K562 (cell line): ENCODE data around the gene MAP3K2. TPM values are rescaled to one million over a fixed set of nuclear protein-coding genes. Genes with fewer than 3 reads are reported as not detected.

Source experiments
- ATAC-seq: fragments of 200-7000 bp; cut with Tn5 transposase; 3 replicates; pipeline ENCODE4 v1.9.1; 2020; ENCODE audit warnings: moderate library complexity
- BruUV-seq: library from RNA; stranded (reverse); fragments of 400-500 nt; replicated peaks from 2 replicates; lab custom pipeline; 2021; lab: Mats Ljungman, UMichigan
- CTCF ChIA-PET: fragments of 300-600 bp; formaldehyde crosslinking; extraction: SDS; loops from one replicate; lab custom pipeline; 2021; ENCODE audit warnings: low intra/inter-chr PET ratio; lab: Yijun Ruan, JAX
- POLR2A ChIA-PET: fragments of 300-600, 350-650 bp; sonication (Branson Sonifier 250); formaldehyde crosslinking; extraction: SDS; loops from one replicate; lab custom pipeline; 2021; ENCODE audit warnings: antibody characterized with exemption, inconsistent platforms; lab: Yijun Ruan, JAX
- DNase-seq, 4 experiments: peaks; one replicate each; pipeline versions ENCODE4 v3.0.0 to v3.0.0-alpha.2; 2011 to 2018; ENCODE audit warnings: low spot score in 3 of 4, mixed read lengths in 3 of 4; ENCODE audit errors: extremely low read depth in 1 of 4
- FAIRE-seq: peaks from 2 replicates; lab custom pipeline; 2011; peaks lifted over from hg19 to GRCh38; lab: Jason Lieb, UNC
- H2AFZ ChIP-seq: 2 replicates; pipeline ENCODE4 v1.6.0; 2011; ENCODE audit warnings: low read depth, low read length, control low read depth, inconsistent platforms
- H3K27ac ChIP-seq: fragments of 200-600 bp; 3 replicates; pipeline ENCODE4 v1.8.0; 2011; ENCODE audit warnings: low read depth, mild to moderate bottlenecking, control low read depth, inconsistent platforms, low read length, moderate library complexity, mixed read lengths; ENCODE audit errors: extremely low read depth
- H3K27me3 ChIP-seq, 2 experiments: fragments of 300-600 bp in 1 of 2; 2 replicates in 1 of 2; 3 replicates in 1 of 2; pipeline versions ENCODE4 v1.6.0 to v1.8.0; 2011; ENCODE audit warnings: inconsistent platforms in 2 of 2, low read length in 2 of 2, mild to moderate bottlenecking in 1 of 2, mixed read lengths in 1 of 2, moderate library complexity in 1 of 2; ENCODE audit not compliant: control insufficient read depth in 2 of 2, insufficient read depth in 2 of 2
- H3K36me3 ChIP-seq: fragments of 300-600 bp; 3 replicates; pipeline ENCODE4 v1.8.0; 2011; ENCODE audit warnings: mild to moderate bottlenecking, low read length, inconsistent platforms; ENCODE audit not compliant: control insufficient read depth, insufficient read depth
- H3K4me1 ChIP-seq, 2 experiments: fragments of 200-600 bp in 1 of 2; replicated peaks in 1 of 2; 2 replicates in 1 of 2; 3 replicates in 1 of 2; pipeline versions ENCODE4 v1.5.1 to v1.8.0; 2011; ENCODE audit warnings: inconsistent platforms in 2 of 2, low read length in 2 of 2, mild to moderate bottlenecking in 1 of 2, mixed read lengths in 1 of 2, moderate library complexity in 1 of 2; ENCODE audit not compliant: control insufficient read depth in 2 of 2, insufficient read depth in 2 of 2
- H3K4me2 ChIP-seq: 2 replicates; pipeline ENCODE4 v1.6.1; 2011; ENCODE audit warnings: low read length, control low read depth, inconsistent platforms, mixed read lengths; ENCODE audit not compliant: insufficient read depth
- H3K4me3 ChIP-seq: fragments of 200-600 bp; sonication (generic), shearing (Covaris generic); 2 replicates; pipeline ENCODE4 v1.5.1; 2016; ENCODE audit warnings: control low read depth, inconsistent platforms
- H3K79me2 ChIP-seq: fragments of 200-600 bp; 3 replicates; pipeline ENCODE4 v1.8.0; 2011; ENCODE audit warnings: low read length, inconsistent platforms; ENCODE audit not compliant: control insufficient read depth, insufficient read depth
- H3K9ac ChIP-seq, 2 experiments: 2 replicates each; pipeline versions ENCODE4 v1.6.0 to v1.6.1; 2011; ENCODE audit warnings: low read depth in 2 of 2, low read length in 2 of 2, control low read depth in 1 of 2, inconsistent platforms in 1 of 2, mild to moderate bottlenecking in 1 of 2, mixed read lengths in 1 of 2; ENCODE audit not compliant: insufficient read depth in 1 of 2
- H3K9me1 ChIP-seq: one replicate; pipeline ENCODE4 v1.6.0; 2011; ENCODE audit warnings: inconsistent platforms, mild to moderate bottlenecking, low read length, moderate library complexity; ENCODE audit not compliant: control insufficient read depth, insufficient read depth
- H3K9me3 ChIP-seq: replicated peaks from 2 replicates; pipeline ENCODE4 v1.5.1; 2011; ENCODE audit warnings: low read depth, low read length, inconsistent platforms; ENCODE audit not compliant: control insufficient read depth, insufficient read depth
- H4K20me1 ChIP-seq: replicated peaks from 2 replicates; pipeline ENCODE4 v1.6.1; 2011; ENCODE audit warnings: low read length, inconsistent platforms, mixed read lengths; ENCODE audit not compliant: control insufficient read depth, insufficient read depth
- C11orf30 ChIP-seq: fragments of 450-650 bp; IDR thresholded peaks from 2 replicates; pipeline ENCODE4 v1.6.1; 2016; ENCODE audit warnings: low read depth, mild to moderate bottlenecking
- CHCHD3 ChIP-seq: fragments of 250-450 bp; sonication (Bioruptor Pico); IDR thresholded peaks from 2 replicates; pipeline ENCODE4 v2.1.2; 2022; ENCODE audit warnings: mild to moderate bottlenecking
- COPS2 ChIP-seq: fragments of 450-650 bp; conservative IDR thresholded peaks from 2 replicates; pipeline ENCODE4 v1.6.1; 2016; ENCODE audit warnings: mild to moderate bottlenecking, moderate library complexity
- ETV5 ChIP-seq: sonication (generic); formaldehyde crosslinking; IDR thresholded peaks from 2 replicates; pipeline ENCODE4 v1.4.0; 2020; ENCODE audit warnings: low read depth, mild to moderate bottlenecking, missing genetic modification reagents
- NELFE ChIP-seq: IDR thresholded peaks from 2 replicates; pipeline ENCODE4 v1.6.1; 2011; ENCODE audit warnings: mild to moderate bottlenecking; ENCODE audit not compliant: insufficient read depth, insufficient read length
- NFIX ChIP-seq: fragments of 250-450 bp; sonication (Bioruptor Pico); IDR thresholded peaks from 2 replicates; pipeline ENCODE4 v1.4.0; 2020; ENCODE audit warnings: low read depth, mild to moderate bottlenecking, moderate library complexity
- ZNF12 ChIP-seq: sonication (generic); formaldehyde crosslinking; IDR thresholded peaks from 2 replicates; pipeline ENCODE4 v1.4.0; 2020; ENCODE audit warnings: mild to moderate bottlenecking, missing genetic modification reagents
- ZNF311 ChIP-seq: fragments of 250-450 bp; sonication (Bioruptor Pico); IDR thresholded peaks from 2 replicates; pipeline ENCODE4 v1.4.0; 2020; ENCODE audit warnings: mild to moderate bottlenecking, moderate library complexity
- WGBS: fragments of 100-300 bp; shearing (Covaris generic); methylation state at CpG from one replicate; pipeline ENCODE4 v1.1.6; 2016; ENCODE audit warnings: low coverage, mixed read lengths; ENCODE audit not compliant: insufficient coverage; ENCODE audit errors: missing lambda C conversion rate; 5-methylcytosine and 5-hydroxymethylcytosine counted together
- in situ Hi-C: fragments of 300-500 bp; cut with MboI; formaldehyde crosslinking; loops from 4 replicates; pipeline ENCODE4 v1.15.0; 2018; ENCODE audit warnings: inconsistent platforms, mixed read lengths
- intact Hi-C: fragments of 100-400 bp; cut with micrococcal nuclease; formaldehyde crosslinking; loops from 2 replicates; pipeline ENCODE4 v1.14.2; 2022
- polyA plus RNA-seq, 8 experiments: library from polyadenylated mRNA; depleted of rRNA in 4 of 8; stranded (reverse) in 5 of 8; unstranded in 3 of 8; fragments of >200 nt; fragmentation: Nextera tagmentation in 2 of 8; fragmentation: Illumina TruSeq in 1 of 8; extraction: Ambion mirVana in 2 of 8; extraction: Trizol in 1 of 8; gene quantifications; 2 replicates each; pipeline versions ENCODE4 v1.2.1 to v1.2.3, GENCODE V29; 2011 to 2014; ENCODE audit warnings: inconsistent platforms in 1 of 8, missing spikeins in 1 of 8
- total RNA-seq, 7 experiments: library from RNA; depleted of rRNA in 6 of 7; stranded (reverse); fragments of >200 nt in 6 of 7; fragmentation: Illumina TruSeq in 2 of 7; extraction: Trizol in 2 of 7; gene quantifications; 2 replicates each; pipeline versions ENCODE4 v1.2.1 to v1.2.3, GENCODE V29; 2011 to 2021; ENCODE audit warnings: low replicate concordance in 1 of 7
- TF ChIP-seq, protein P1 (sequence below): fragments of 450-650 bp; IDR thresholded peaks from 2 replicates; pipeline ENCODE4 v1.6.1; 2016; ENCODE audit warnings: low read depth
- TF ChIP-seq, protein P2 (sequence below): fragments of 450-650 bp; IDR thresholded peaks from 2 replicates; pipeline ENCODE4 v1.6.1; 2016; ENCODE audit warnings: low read depth, mild to moderate bottlenecking, moderate library complexity
- TF ChIP-seq, protein P3 (sequence below): fragments of 450-650 bp; formaldehyde crosslinking; IDR thresholded peaks from 2 replicates; pipeline ENCODE4 v1.4.0; 2020; ENCODE audit warnings: mild to moderate bottlenecking, mixed read lengths
- TF ChIP-seq, protein P4 (sequence below): fragments of 250-450 bp; sonication (Bioruptor Pico); IDR thresholded peaks from 2 replicates; pipeline ENCODE4 v1.4.0; 2020; ENCODE audit warnings: mild to moderate bottlenecking

Gene MAP3K2
- total and polyA plus RNA-seq, 9 of the 15 experiments (the other 6 are each of a cell fraction or from before 2014, with no cell fraction given), result 1.2 to 14.2 (median 5.7) TPM

DNA sequence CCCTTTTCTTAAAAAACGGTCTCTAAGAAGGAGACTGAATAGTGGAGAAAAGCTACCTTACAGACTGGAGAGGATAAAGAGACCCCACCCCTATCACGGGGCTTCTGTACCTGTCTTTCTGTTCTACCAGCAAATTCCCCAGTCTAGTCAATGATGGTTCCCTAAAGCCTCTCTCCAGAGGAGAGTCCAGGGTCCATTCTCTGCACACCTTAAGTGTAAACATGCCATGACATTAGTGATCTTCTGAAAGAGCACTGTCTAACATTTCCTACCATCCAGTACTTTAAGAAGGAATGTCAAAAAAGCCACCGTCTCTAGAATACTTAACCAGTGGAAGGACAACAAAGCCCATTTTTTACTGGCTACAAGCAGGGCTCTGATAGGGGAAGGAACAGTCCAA lies 76.8 kb downstream of the MAP3K2 start:
- no peak for FAIRE-seq
- TF ChIP-seq NELFE (no peak), ZNF311 (CRISPR knock-in tag) (no peak), ZNF12 (CRISPR knock-in tag) (no peak), COPS2 (no peak), CHCHD3 (CRISPR knock-in tag) (no peak), C11orf30 (no peak), ETV5 (CRISPR knock-in tag) (no peak), NFIX (CRISPR knock-in tag) (no peak)
- TF ChIP-seq, protein P1, sequence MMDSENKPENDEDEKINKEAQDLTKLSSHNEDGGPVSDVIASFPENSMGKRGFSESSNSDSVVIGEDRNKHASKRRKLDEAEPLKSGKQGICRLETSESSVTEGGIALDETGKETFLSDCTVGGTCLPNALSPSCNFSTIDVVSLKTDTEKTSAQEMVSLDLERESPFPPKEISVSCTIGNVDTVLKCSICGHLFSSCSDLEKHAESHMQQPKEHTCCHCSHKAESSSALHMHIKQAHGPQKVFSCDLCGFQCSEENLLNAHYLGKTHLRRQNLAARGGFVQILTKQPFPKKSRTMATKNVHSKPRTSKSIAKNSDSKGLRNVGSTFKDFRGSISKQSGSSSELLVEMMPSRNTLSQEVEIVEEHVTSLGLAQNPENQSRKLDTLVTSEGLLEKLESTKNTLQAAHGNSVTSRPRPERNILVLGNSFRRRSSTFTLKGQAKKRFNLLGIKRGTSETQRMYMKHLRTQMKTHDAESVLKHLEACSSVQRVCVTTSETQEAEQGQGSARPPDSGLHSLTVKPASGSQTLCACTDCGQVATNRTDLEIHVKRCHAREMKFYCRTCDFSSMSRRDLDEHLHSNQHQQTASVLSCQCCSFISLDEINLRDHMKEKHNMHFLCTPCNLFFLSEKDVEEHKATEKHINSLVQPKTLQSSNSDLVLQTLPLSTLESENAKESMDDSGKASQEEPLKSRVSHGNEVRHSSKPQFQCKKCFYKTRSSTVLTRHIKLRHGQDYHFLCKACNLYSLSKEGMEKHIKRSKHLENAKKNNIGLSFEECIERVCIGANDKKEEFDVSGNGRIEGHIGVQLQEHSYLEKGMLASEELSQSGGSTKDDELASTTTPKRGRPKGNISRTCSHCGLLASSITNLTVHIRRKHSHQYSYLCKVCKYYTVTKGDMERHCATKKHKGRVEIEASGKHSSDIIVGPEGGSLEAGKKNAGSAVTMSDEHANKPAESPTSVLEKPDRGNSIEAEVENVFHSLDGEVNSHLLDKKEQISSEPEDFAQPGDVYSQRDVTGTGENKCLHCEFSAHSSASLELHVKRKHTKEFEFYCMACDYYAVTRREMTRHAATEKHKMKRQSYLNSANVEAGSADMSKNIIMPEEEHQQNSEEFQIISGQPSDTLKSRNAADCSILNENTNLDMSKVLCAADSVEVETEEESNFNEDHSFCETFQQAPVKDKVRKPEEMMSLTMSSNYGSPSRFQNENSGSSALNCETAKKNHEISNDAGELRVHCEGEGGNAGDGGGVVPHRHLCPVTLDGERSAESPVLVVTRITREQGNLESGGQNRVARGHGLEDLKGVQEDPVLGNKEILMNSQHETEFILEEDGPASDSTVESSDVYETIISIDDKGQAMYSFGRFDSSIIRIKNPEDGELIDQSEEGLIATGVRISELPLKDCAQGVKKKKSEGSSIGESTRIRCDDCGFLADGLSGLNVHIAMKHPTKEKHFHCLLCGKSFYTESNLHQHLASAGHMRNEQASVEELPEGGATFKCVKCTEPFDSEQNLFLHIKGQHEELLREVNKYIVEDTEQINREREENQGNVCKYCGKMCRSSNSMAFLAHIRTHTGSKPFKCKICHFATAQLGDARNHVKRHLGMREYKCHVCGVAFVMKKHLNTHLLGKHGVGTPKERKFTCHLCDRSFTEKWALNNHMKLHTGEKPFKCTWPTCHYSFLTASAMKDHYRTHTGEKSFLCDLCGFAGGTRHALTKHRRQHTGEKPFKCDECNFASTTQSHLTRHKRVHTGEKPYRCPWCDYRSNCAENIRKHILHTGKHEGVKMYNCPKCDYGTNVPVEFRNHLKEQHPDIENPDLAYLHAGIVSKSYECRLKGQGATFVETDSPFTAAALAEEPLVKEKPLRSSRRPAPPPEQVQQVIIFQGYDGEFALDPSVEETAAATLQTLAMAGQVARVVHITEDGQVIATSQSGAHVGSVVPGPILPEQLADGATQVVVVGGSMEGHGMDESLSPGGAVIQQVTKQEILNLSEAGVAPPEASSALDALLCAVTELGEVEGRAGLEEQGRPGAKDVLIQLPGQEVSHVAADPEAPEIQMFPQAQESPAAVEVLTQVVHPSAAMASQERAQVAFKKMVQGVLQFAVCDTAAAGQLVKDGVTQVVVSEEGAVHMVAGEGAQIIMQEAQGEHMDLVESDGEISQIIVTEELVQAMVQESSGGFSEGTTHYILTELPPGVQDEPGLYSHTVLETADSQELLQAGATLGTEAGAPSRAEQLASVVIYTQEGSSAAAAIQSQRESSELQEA, result no peak
- TF ChIP-seq, protein P2, sequence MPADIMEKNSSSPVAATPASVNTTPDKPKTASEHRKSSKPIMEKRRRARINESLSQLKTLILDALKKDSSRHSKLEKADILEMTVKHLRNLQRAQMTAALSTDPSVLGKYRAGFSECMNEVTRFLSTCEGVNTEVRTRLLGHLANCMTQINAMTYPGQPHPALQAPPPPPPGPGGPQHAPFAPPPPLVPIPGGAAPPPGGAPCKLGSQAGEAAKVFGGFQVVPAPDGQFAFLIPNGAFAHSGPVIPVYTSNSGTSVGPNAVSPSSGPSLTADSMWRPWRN, result no peak
- TF ChIP-seq, protein P3, sequence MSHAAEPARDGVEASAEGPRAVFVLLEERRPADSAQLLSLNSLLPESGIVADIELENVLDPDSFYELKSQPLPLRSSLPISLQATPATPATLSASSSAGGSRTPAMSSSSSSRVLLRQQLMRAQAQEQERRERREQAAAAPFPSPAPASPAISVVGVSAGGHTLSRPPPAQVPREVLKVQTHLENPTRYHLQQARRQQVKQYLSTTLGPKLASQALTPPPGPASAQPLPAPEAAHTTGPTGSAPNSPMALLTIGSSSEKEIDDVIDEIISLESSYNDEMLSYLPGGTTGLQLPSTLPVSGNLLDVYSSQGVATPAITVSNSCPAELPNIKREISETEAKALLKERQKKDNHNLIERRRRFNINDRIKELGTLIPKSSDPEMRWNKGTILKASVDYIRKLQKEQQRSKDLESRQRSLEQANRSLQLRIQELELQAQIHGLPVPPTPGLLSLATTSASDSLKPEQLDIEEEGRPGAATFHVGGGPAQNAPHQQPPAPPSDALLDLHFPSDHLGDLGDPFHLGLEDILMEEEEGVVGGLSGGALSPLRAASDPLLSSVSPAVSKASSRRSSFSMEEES, result no peak
- TF ChIP-seq, protein P4, sequence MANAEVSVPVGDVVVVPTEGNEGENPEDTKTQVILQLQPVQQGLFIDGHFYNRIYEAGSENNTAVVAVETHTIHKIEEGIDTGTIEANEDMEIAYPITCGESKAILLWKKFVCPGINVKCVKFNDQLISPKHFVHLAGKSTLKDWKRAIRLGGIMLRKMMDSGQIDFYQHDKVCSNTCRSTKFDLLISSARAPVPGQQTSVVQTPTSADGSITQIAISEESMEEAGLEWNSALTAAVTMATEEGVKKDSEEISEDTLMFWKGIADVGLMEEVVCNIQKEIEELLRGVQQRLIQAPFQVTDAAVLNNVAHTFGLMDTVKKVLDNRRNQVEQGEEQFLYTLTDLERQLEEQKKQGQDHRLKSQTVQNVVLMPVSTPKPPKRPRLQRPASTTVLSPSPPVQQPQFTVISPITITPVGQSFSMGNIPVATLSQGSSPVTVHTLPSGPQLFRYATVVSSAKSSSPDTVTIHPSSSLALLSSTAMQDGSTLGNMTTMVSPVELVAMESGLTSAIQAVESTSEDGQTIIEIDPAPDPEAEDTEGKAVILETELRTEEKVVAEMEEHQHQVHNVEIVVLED (CRISPR knock-in tag), result no peak

More for the DNA sequence above, 76.8 kb downstream of the MAP3K2 start:
- Histone ChIP-seq H3K9me1 (no peaks in the 10 kb centered on the region), H3K4me3 (no peak overlapping the region), H3K27me3 (no peaks in the 10 kb centered on the region), H3K9me3 (no peaks in the 10 kb centered on the region), H4K20me1 (no peaks in the 10 kb centered on the region), H3K4me2 (no peak overlapping the region), H3K27ac (no peak overlapping the region), H3K9ac (no peak overlapping the region), H3K4me1 (no peaks in the 10 kb centered on the region), H3K36me3 (peaks cover 63% of the 10 kb centered on the region), H2AFZ (no peak overlapping the region), H3K79me2 (no peaks in the 10 kb centered on the region)
- CTCF ChIA-PET, result no interaction called here
- ATAC-seq, result no peak
- POLR2A ChIA-PET, result interaction anchor here (1.2 kb wide), 1 partner anchor 17 kb away, joined by 4 read pairs; the partner anchor contains the start of gene ERCC3
- in situ Hi-C loops, result no loop called here
- WGBS, result 85% methylated on average over 3 of the region's 3 CpGs
- no TSS peak for BruUV-seq
- DNase-seq, result no peak
- intact Hi-C loops, result no loop called here
